C4-2B (cell line): ENCODE measurements around the gene WIZ.
"Not testable (repeated sequence)": the region's sequence is repeated elsewhere in the genome, so short reads cannot be mapped to it uniquely, and the experiment has no call there.

Experiments used
- H3K27ac ChIP-seq: fragments of 450-650 bp; 2 replicates; pipeline ENCODE4 v1.5.1; 2017
- CTCF ChIP-seq: fragments of 450-650 bp; conservative IDR thresholded peaks from 2 replicates; pipeline ENCODE4 v1.5.1; 2017; ENCODE audit warnings: mild to moderate bottlenecking
- ZFX ChIP-seq: fragments of 450-650 bp; IDR thresholded peaks from 2 replicates; pipeline ENCODE4 v1.6.1; 2017

The WIZ gene

DNA sequence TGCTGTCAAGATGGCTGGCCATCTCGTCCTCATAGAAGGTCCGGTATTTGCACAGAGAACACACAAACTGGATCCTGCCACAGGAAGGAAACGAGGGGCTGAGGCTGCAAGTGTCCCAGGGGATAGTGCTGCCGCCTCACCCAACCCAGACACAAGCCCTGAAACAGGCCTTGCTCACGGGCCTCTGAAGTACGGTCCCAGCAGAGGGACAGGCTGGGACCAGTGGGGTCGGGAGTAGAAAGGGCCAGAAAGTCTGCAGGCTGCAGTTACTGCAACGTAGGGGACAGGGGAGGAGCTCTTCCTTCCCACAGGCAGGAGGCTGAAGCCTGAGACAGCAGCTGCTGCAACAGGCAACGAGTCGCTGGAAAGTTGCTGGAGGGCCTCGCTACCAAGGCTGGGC lies 52.0 kb downstream of the WIZ start:
- no peak overlapping the region for H3K27ac ChIP-seq
- TF ChIP-seq ZFX (no peak), CTCF (no peak)

DNA sequence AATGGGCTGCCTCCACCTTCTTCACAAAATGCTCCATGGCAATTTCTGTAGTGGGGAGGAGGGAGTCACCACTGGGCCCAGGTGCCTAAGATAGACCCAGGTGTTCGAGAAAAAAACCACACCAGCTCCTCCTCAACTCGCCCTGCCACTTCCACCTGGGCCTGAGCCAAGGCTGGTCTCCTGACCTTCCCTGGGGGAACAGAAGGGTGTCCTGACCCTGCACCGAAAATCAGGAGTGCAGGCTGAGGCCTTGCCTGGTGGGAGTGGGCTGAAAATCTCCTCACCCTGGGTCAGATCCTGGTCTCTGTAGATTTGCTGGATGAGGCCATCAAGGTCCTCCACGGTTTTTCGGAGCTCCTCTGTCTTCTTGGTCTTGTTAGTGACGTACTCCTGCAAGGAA lies 52.5 kb downstream of the WIZ start:
- TF ChIP-seq ZFX = no peak
- no peak for TF ChIP-seq CTCF

DNA sequence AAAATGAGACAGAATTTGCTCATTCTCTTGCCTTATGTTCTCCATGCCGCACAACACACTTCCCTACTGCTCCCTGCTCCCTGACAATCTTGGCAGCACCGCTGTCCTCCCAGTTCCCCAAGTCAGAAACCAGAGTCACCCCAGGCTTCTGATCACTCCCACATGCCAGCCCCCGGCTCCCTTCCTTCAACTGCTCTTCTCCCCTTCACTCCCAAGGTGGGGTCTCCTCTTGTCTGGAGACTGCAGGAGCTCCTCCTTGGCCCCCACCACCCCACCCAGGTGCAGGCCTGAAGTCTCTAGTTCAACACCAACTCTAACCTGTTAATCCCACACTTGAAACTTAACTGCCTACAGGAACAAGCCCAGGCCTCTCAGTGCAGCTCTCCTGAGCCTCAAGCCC lies 53.3 kb downstream of the WIZ start:
- H3K27ac ChIP-seq = no peak overlapping the region
- TF ChIP-seq ZFX = no peak

More for the DNA sequence above, 52.5 kb downstream of the WIZ start:
- no peak overlapping the region for H3K27ac ChIP-seq

DNA sequence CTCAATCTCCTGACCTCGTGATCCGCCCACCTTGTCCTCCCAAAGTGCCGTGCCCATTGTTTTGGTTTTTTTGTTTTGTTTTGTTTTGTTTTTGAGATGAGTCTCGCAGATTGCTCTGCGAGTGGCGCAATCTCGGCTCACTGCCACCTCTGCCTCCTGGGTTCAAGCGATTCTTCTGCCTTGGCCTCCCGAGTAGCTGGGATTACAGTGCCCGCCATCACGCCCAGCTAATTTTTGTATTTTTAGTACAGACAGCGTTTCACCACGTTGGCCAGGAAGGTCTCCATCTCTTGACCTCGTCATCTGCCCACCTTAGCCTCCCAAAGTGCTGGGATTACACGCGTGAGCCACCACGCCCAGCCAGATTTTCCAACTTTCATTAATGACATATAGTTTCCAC lies 54.5 kb downstream of the WIZ start:
- not testable (repeated sequence) for H3K27ac ChIP-seq

GRCh38 chr19:15394426-15394825 lies 55.3 kb downstream of the WIZ start:
- TF ChIP-seq CTCF (no peak), ZFX (no peak)
- H3K27ac ChIP-seq = no peak overlapping the region

DNA sequence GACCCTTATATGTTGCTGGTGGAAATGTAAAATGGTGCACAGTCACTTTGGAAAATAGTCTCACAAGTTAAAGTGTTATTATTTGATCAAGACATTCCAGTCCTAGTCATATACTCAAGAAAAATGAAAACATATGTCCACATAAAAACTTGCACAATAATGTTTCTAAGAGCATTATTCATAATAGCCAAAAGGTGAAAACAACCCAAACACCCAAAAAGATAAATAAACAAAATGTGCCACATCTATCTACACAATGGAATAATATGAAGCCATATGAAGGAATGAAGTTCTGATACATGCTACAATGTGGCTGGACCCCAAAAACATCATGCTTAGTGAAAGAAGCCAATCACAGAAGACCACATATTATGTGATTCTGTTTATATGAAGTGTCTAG lies 55.8 kb downstream of the WIZ start:
- no peak overlapping the region for H3K27ac ChIP-seq
- no peak for TF ChIP-seq ZFX
- no peak for TF ChIP-seq CTCF

- no peak for TF ChIP-seq ZFX
- no peak for TF ChIP-seq CTCF
- no peak overlapping the region for H3K27ac ChIP-seq
Measured at GRCh38 chr19:15390814-15391213, 58.9 kb downstream of the WIZ start.

DNA sequence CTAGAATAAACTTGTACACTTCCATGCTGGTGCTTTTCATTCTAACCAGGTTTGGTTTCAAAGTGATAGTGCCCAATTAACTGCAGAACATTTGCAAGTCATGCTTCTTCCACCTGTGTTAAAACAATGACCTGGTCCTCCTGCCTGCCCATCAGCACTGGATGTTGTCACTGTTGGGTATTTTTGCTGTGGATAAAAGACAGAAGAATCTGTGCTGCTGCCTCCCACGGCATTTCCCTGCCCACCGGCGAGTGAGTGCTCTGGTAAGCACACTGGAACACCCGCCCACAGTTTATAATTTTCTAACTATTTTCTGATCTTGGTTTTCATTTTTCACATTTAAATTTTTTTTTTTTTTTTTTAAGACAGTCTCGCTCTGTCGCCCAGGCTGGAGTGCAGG lies 67.9 kb downstream of the WIZ start:
- H3K27ac ChIP-seq = no peak overlapping the region
- TF ChIP-seq ZFX (no peak), CTCF (no peak)

DNA sequence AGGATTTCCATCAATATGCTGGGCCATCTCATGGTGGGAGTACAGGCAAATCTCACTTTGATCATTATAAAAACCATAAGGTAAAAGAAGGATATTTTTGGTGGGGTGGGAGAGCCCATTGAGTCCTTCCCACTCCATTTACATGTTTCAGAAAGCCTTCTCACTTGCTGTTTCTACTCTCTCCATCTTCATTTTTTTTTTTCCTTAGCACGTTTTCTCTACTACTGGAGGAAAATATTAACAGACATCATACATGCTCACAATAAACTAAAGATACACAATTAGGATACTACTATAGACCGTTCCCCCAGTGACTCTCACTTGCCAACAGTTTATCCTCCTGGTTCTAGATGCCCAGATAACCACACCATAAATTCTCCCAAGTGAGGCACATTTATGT lies 68.3 kb downstream of the WIZ start:
- TF ChIP-seq CTCF (no peak), ZFX (no peak)
- no peak overlapping the region for H3K27ac ChIP-seq
